Ascending aorta (tissue), 2 donors: ENCODE data around the gene PSMA1. TPM values are rescaled to one million over a fixed set of nuclear protein-coding genes. Genes with fewer than 3 reads are reported as not detected.

Experiments
- DNase-seq, 2 donors: peaks; one replicate each; pipeline ENCODE4 v3.0.0-alpha.2; 2019; ENCODE audit warnings: low spot score in 2 of 2
- H3K27ac ChIP-seq, 2 donors: fragments of 200-600 bp; sonication (generic); one replicate each; pipeline ENCODE4 v1.5.1; 2016 to 2017; ENCODE audit warnings: mild to moderate bottlenecking in 1 of 2
- H3K27me3 ChIP-seq: fragments of 200-600 bp; sonication (generic); one replicate; pipeline ENCODE4 v1.5.1; 2017
- H3K36me3 ChIP-seq, 2 donors: fragments of 200-600 bp; sonication (generic); one replicate each; pipeline ENCODE4 v1.5.1; 2016
- H3K4me1 ChIP-seq, 2 donors: fragments of 200-600 bp; sonication (generic); one replicate each; pipeline ENCODE4 v1.5.1; 2016 to 2017; ENCODE audit warnings: mild to moderate bottlenecking in 1 of 2
- H3K4me3 ChIP-seq, 2 donors: fragments of 200-600 bp; sonication (generic); one replicate each; pipeline ENCODE4 v1.5.1; 2016 to 2017; ENCODE audit warnings: mild to moderate bottlenecking in 1 of 2
- H3K9me3 ChIP-seq, 2 donors: fragments of 200-600 bp; sonication (generic); one replicate each; pipeline ENCODE4 v1.5.1; 2016
- intact Hi-C: fragments of 100-400 bp; cut with DNase I; formaldehyde crosslinking; loops from one replicate; pipeline ENCODE4 v1.15.1; 2023
- total RNA-seq: library from RNA; depleted of rRNA; stranded (reverse); fragments of >200 nt; gene quantifications from one replicate; pipeline ENCODE4 v1.1.0, GENCODE V29; 2016
- TF ChIP-seq, protein P1 (sequence below), 3 experiments: fragments of 200-600 bp in 2 of 3; fragments of 450-650 bp in 1 of 3; sonication (generic) in 2 of 3; IDR thresholded peaks; one replicate each; pipeline ENCODE4 v1.5.1; 2016 to 2019; ENCODE audit warnings: antibody characterized with exemption in 3 of 3, mild to moderate bottlenecking in 1 of 3, moderate library complexity in 1 of 3

Gene PSMA1
- total RNA-seq, 1 donor from 2014 or later = 42.5 TPM

- TF ChIP-seq, protein P1, sequence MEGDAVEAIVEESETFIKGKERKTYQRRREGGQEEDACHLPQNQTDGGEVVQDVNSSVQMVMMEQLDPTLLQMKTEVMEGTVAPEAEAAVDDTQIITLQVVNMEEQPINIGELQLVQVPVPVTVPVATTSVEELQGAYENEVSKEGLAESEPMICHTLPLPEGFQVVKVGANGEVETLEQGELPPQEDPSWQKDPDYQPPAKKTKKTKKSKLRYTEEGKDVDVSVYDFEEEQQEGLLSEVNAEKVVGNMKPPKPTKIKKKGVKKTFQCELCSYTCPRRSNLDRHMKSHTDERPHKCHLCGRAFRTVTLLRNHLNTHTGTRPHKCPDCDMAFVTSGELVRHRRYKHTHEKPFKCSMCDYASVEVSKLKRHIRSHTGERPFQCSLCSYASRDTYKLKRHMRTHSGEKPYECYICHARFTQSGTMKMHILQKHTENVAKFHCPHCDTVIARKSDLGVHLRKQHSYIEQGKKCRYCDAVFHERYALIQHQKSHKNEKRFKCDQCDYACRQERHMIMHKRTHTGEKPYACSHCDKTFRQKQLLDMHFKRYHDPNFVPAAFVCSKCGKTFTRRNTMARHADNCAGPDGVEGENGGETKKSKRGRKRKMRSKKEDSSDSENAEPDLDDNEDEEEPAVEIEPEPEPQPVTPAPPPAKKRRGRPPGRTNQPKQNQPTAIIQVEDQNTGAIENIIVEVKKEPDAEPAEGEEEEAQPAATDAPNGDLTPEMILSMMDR (IDR thresholded peaks at IDR 0.05) = no peak
- Histone ChIP-seq H3K9me3 (no peaks in the 10 kb centered on the region), H3K27me3 (no peaks in the 10 kb centered on the region), H3K27ac (peak overlapping the region in 1 of 2 donors; percentile 86), H3K4me1 (peaks cover 6 to 17% of the 10 kb centered on the region in 2 donors), H3K4me3 (peak overlapping the region; percentile 85 to 91), H3K36me3 (peaks cover 27 to 43% of the 10 kb centered on the region in 2 donors)
- intact Hi-C loops = no loop called here
- no peak for DNase-seq
Measured at GRCh38 chr11:14518820-14519219, 1.4 kb downstream of the PSMA1 start.

GRCh38 chr11:14513800-14514199 is 6.4 kb downstream of the PSMA1 start:
- no peak for DNase-seq
- no peak overlapping the region for H3K4me3 ChIP-seq
- peaks cover 3 to 8% of the 10 kb centered on the region in 2 donors for H3K4me1 ChIP-seq
- H3K27me3 ChIP-seq = no peaks in the 10 kb centered on the region
- no peak overlapping the region for H3K27ac ChIP-seq
- intact Hi-C loops = no loop called here
- peaks cover 65 to 93% of the 10 kb centered on the region in 2 donors for H3K36me3 ChIP-seq
- H3K9me3 ChIP-seq = no peaks in the 10 kb centered on the region
- TF ChIP-seq, protein P1 (IDR thresholded peaks at IDR 0.05) = no peak

- Histone ChIP-seq H3K27me3 (no peaks in the 10 kb centered on the region), H3K36me3 (peaks cover 62 to 74% of the 10 kb centered on the region in 2 donors), H3K4me3 (no peak overlapping the region), H3K27ac (no peak overlapping the region), H3K9me3 (no peaks in the 10 kb centered on the region), H3K4me1 (no peaks in the 10 kb centered on the region)
- intact Hi-C loops = no loop called here
- TF ChIP-seq, protein P1 (IDR thresholded peaks at IDR 0.05) = no peak
- DNase-seq = no peak
Measured at GRCh38 chr11:14506532-14506931, 13.7 kb downstream of the PSMA1 start.

DNA sequence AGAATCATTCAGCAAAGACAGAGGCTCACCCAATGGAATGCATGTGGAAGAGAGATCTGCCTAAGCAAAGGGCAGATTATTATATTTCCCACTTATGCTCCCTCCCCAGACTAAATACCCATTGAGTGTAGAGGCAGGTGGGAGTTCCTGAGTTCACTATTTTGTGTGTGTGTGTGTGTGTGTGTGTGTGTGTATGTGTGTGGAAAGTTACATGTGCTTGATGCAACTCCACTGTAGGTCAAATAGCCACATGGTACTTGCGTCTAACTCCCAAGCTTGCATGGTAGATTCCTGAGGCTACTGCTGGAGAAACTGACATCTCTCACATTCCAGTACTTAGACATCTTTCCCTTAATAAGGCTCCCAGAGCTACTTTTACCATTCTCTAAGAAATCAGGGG is 17.2 kb downstream of the PSMA1 start:
- TF ChIP-seq, protein P1 (IDR thresholded peaks at IDR 0.05) = no peak
- intact Hi-C loops = no loop called here
- Histone ChIP-seq H3K27ac (no peak overlapping the region), H3K9me3 (no peaks in the 10 kb centered on the region), H3K4me3 (no peak overlapping the region), H3K4me1 (peaks cover 0 to 7% of the 10 kb centered on the region in 2 donors), H3K27me3 (no peaks in the 10 kb centered on the region), H3K36me3 (peaks cover 39 to 47% of the 10 kb centered on the region in 2 donors)
- no peak for DNase-seq

DNA sequence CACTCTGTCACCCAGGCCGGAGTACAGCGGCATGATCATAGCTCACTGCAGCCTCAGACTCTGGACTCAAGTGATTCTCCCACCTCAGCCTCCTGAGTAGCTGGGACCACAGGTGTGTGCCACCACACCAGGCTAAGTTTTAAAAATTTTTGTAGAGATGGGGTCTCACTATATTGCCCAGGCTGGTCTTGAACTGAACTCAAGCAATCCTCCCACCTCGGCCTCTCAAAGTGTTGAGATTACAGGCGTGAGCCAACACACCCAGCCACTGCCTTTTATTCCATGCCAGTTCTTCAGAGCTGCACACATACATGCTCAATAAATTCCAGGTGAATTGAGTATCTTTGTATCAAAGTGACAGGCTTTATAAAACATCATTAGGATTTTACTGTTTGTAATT is 18.1 kb downstream of the PSMA1 start:
- H3K27me3 ChIP-seq = no peaks in the 10 kb centered on the region
- peaks cover 0 to 13% of the 10 kb centered on the region in 2 donors for H3K4me1 ChIP-seq
- no peak overlapping the region for H3K27ac ChIP-seq
- no peak overlapping the region for H3K4me3 ChIP-seq
- intact Hi-C loops = no loop called here
- TF ChIP-seq, protein P1 (IDR thresholded peaks at IDR 0.05) = no peak
- no peaks in the 10 kb centered on the region for H3K9me3 ChIP-seq
- no peak for DNase-seq
- peaks cover 38 to 47% of the 10 kb centered on the region in 2 donors for H3K36me3 ChIP-seq

DNA sequence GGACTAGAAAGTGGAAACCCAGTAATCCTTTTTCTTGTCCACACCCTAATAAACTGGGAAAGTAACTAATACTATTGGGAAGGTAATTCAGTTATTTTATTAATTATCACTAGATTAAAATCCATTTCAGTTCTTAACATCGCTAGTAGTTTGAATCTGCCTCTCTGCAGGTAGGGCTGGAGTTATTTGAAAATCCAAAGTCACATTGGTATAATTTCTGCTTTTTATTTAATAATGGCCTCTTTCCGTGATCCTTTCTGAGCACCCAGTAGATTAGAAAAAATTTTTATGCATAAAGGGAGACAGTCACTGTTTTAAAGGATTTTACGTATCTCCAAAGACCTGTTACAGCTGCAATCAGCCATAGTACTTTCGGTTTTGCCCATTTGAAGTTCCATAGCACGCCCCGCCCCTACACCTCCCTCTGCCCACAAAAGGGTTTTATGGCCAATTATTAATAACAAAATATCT is 20.0 kb downstream of the PSMA1 start:
- peak overlapping the region; percentile 68 to 86 for H3K4me3 ChIP-seq
- H3K4me1 ChIP-seq = peaks cover 0 to 18% of the 10 kb centered on the region in 2 donors
- H3K27ac ChIP-seq = peak overlapping the region; percentile 82 to 90
- DNase-seq = peak in 1 of 2 donors; percentile 67
- H3K9me3 ChIP-seq = no peaks in the 10 kb centered on the region
- no peaks in the 10 kb centered on the region for H3K27me3 ChIP-seq
- TF ChIP-seq, protein P1 (IDR thresholded peaks at IDR 0.05) = no peak
- H3K36me3 ChIP-seq = peaks cover 29 to 41% of the 10 kb centered on the region in 2 donors
- intact Hi-C loops = no loop called here
